HEK293 (cell line): Measurements from ENCODE around the gene CTSE.
A peak's percentile ranks its signal among the peaks of the same experiment; 100 is the strongest.

Experiments used
- CTCF ChIA-PET: fragments of 350-600 bp; formaldehyde crosslinking; extraction: SDS; loops from one replicate; lab custom pipeline; 2021; ENCODE audit warnings: antibody characterized with exemption; lab: Yijun Ruan, JAX
- POLR2A ChIA-PET: fragments of 300-600 bp; formaldehyde crosslinking; extraction: SDS; loops from one replicate; lab custom pipeline; 2020; ENCODE audit warnings: antibody characterized with exemption, inconsistent platforms; lab: Yijun Ruan, JAX
- H3K27ac ChIP-seq: fragments of 200-500 bp; sonication (Bioruptor generic); 2 replicates; pipeline ENCODE4 v1.5.1; 2014; ENCODE audit warnings: low read depth, low read length, control low read depth, inconsistent platforms; ENCODE audit errors: extremely low read depth
- H3K36me3 ChIP-seq, 2 experiments: fragments of 200-500 bp in 1 of 2; sonication (Bioruptor generic) in 1 of 2; 1 replicate in 1 of 2; 2 replicates in 1 of 2; pipeline ENCODE4 v1.5.1; 2014 to 2017; ENCODE audit warnings: inconsistent platforms in 2 of 2, low read length in 2 of 2; ENCODE audit not compliant: control insufficient read depth in 2 of 2, insufficient read depth in 1 of 2
- H3K4me1 ChIP-seq: fragments of 200-500 bp; sonication (Bioruptor generic); 2 replicates; pipeline ENCODE4 v1.5.1; 2014; ENCODE audit warnings: mild to moderate bottlenecking, low read length, inconsistent platforms; ENCODE audit not compliant: control insufficient read depth, insufficient read depth
- H3K4me3 ChIP-seq: 2 replicates; pipeline ENCODE4 v1.5.1; 2011; ENCODE audit warnings: low read depth, mild to moderate bottlenecking, control low read depth, low read length, moderate library complexity
- H3K9me3 ChIP-seq: fragments of 200-500 bp; sonication (Bioruptor generic); 2 replicates; pipeline ENCODE4 v1.5.1; 2014; ENCODE audit warnings: low read depth, low read length, inconsistent platforms; ENCODE audit not compliant: control insufficient read depth, insufficient read depth
- HOXC10 ChIP-seq: sonication (generic); formaldehyde crosslinking; IDR thresholded peaks from 2 replicates; pipeline ENCODE4 v1.8.1; 2023; ENCODE audit warnings: mild to moderate bottlenecking, missing genetic modification reagents
- PRDM1 ChIP-seq: fragments of 450-650 bp; formaldehyde crosslinking; IDR thresholded peaks from 2 replicates; pipeline ENCODE4; 2016; ENCODE audit warnings: missing biosample characterization, missing genetic modification characterization
- SP2 ChIP-seq: fragments of 450-650 bp; formaldehyde crosslinking; IDR thresholded peaks from 2 replicates; pipeline ENCODE4 v1.5.1; 2016; ENCODE audit warnings: missing biosample characterization, missing genetic modification characterization
- TRIM28 ChIP-seq: IDR thresholded peaks from 2 replicates; pipeline ENCODE4 v1.6.1; 2011; ENCODE audit warnings: low read length, control low read depth, borderline replicate concordance
- YY1 ChIP-seq: fragments of 450-650 bp; formaldehyde crosslinking; IDR thresholded peaks from 2 replicates; pipeline ENCODE4 v1.5.1; 2018; ENCODE audit warnings: missing biosample characterization, missing genetic modification characterization
- ZFHX2 ChIP-seq: fragments of 450-650 bp; formaldehyde crosslinking; conservative IDR thresholded peaks from 2 replicates; pipeline ENCODE4 v1.5.1; 2016; ENCODE audit warnings: missing biosample characterization, missing genetic modification characterization
- ZFP37 ChIP-seq: fragments of 450-650 bp; formaldehyde crosslinking; IDR thresholded peaks from 2 replicates; pipeline ENCODE4 v1.5.1; 2016; ENCODE audit warnings: missing biosample characterization, missing genetic modification characterization
- ZNF175 ChIP-seq: fragments of 450-650 bp; formaldehyde crosslinking; IDR thresholded peaks from 2 replicates; pipeline ENCODE4 v1.5.1; 2016; ENCODE audit warnings: missing biosample characterization, missing genetic modification characterization
- ZNF274 ChIP-seq, 2 experiments: fragments of 200-500 bp in 1 of 2; fragments of 450-650 bp in 1 of 2; sonication (Bioruptor generic) in 1 of 2; formaldehyde crosslinking in 1 of 2; IDR thresholded peaks; 2 replicates each; pipeline versions ENCODE4 v1.5.1 to v1.6.1; 2014 to 2016; ENCODE audit warnings: borderline replicate concordance in 1 of 2, inconsistent platforms in 1 of 2, low read length in 1 of 2, missing biosample characterization in 1 of 2, missing genetic modification characterization in 1 of 2
- ZNF433 ChIP-seq: fragments of 450-650 bp; formaldehyde crosslinking; IDR thresholded peaks from 2 replicates; pipeline ENCODE4 v1.5.1; 2016; ENCODE audit warnings: missing biosample characterization, missing genetic modification characterization, low read depth
- ZNF571 ChIP-seq: fragments of 450-650 bp; formaldehyde crosslinking; IDR thresholded peaks from 2 replicates; pipeline ENCODE4 v1.5.0; 2017; ENCODE audit warnings: missing biosample characterization, missing genetic modification characterization
- ZNF610 ChIP-seq: fragments of 450-650 bp; formaldehyde crosslinking; IDR thresholded peaks from 2 replicates; pipeline ENCODE4 v1.5.1; 2016; ENCODE audit warnings: missing biosample characterization, missing genetic modification characterization, borderline replicate concordance
- ZNF626 ChIP-seq: fragments of 450-650 bp; sonication (Bioruptor Pico); formaldehyde crosslinking; IDR thresholded peaks from 2 replicates; pipeline ENCODE4 v1.5.1; 2018; ENCODE audit warnings: missing biosample characterization, missing genetic modification characterization, inconsistent platforms
- ZNF747 ChIP-seq: fragments of 450-650 bp; formaldehyde crosslinking; IDR thresholded peaks from 2 replicates; pipeline ENCODE4 v1.5.1; 2016; ENCODE audit warnings: missing biosample characterization, missing genetic modification characterization
- ZNF777 ChIP-seq: fragments of 450-650 bp; formaldehyde crosslinking; IDR thresholded peaks from 2 replicates; pipeline ENCODE4 v1.5.1; 2017; ENCODE audit warnings: missing biosample characterization, missing genetic modification characterization, borderline replicate concordance
- ZNF843 ChIP-seq: fragments of 450-650 bp; formaldehyde crosslinking; IDR thresholded peaks from 2 replicates; pipeline ENCODE4 v1.5.1; 2016; ENCODE audit warnings: missing biosample characterization, missing genetic modification characterization
- ZXDB ChIP-seq: fragments of 450-650 bp; formaldehyde crosslinking; IDR thresholded peaks from 2 replicates; pipeline ENCODE4 v1.5.1; 2016; ENCODE audit warnings: missing biosample characterization, missing genetic modification characterization
- TF ChIP-seq, protein P1 (sequence below): fragments of 450-650 bp; formaldehyde crosslinking; IDR thresholded peaks from 2 replicates; pipeline ENCODE4 v1.5.1; 2017; ENCODE audit warnings: missing biosample characterization, missing genetic modification characterization
- TF ChIP-seq, protein P2 (sequence below): fragments of 450-650 bp; formaldehyde crosslinking; IDR thresholded peaks from 2 replicates; pipeline ENCODE4 v1.5.1; 2016; ENCODE audit warnings: missing biosample characterization, missing genetic modification characterization
- TF ChIP-seq, protein P3 (sequence below): fragments of 450-650 bp; formaldehyde crosslinking; optimal IDR thresholded peaks from 2 replicates; pipeline ENCODE3; 2016; ENCODE audit warnings: missing biosample characterization, mild to moderate bottlenecking, missing genetic modification characterization
- TF ChIP-seq, protein P4 (sequence below): fragments of 450-650 bp; formaldehyde crosslinking; IDR thresholded peaks from 2 replicates; pipeline ENCODE4 v1.5.1; 2016; ENCODE audit warnings: missing biosample characterization, missing genetic modification characterization, borderline replicate concordance

The CTSE gene

DNA sequence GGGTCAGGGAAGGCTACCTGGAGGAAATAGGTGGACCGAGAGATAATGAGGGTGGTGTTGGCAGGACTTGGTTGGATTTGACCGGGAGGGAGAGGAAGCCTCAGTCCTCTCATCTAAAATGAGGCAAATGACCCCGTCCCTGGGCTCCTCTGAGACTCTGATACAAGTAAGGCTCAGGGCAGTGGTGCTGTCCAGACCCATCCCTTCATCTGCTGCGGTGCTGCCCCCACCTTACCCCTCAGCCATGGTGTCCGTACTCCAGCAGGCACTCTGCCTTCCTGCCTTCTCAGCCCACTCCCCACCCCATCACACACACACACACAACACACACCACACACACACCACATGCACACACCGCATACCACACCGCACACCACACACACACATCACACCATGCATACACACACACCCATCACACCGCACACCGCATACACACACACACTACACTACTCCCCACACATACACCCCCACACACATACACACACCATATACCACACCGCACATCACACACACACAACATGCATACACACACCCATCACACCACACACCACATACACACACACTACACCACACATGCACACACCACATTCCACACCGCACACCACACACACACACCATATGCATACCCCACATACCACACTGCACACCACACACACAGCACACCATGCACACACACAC, 51.1 kb downstream of the CTSE start (continued):
- TF ChIP-seq ZFHX2: peak; percentile 49
- TF ChIP-seq, all 188 proteins: peak for 27

DNA sequence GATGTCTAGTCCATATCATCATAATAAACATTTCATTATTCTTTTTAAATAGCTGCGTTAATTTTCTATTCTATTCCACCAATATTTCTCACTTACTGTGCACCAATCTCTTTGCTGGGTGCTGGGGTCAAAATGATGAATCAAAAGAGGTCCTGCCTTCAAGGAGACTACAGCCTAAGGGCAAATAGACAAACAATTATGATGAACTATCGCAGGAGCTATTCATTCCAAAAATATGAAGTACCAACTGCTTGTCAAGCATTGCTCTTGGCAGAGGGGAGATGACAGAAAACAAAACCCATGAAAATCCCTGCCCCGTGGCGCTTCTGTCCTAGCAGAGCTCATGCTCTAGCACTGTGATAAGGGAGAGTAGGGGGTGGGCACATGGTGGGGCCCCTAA, 51.6 kb downstream of the CTSE start:
- Histone ChIP-seq H3K4me3 (no peak overlapping the region), H3K4me1 (no peaks in the 10 kb centered on the region), H3K27ac (no peak overlapping the region), H3K36me3 (no peaks in the 10 kb centered on the region), H3K9me3 (no peaks in the 10 kb centered on the region)
- POLR2A ChIA-PET: no interaction called here
- TF ChIP-seq HOXC10 (CRISPR knock-in tag) (no peak), ZNF274 (IDR thresholded peaks at IDR 0.05; ENCODE audit: low read length) (no peak), ZNF274 (tag by site-specific recombination; IDR thresholded peaks at IDR 0.05; ENCODE audit: borderline replicate concordance) (no peak), ZNF843 (tag by site-specific recombination) (no peak), ZNF747 (tag by site-specific recombination) (no peak), ZNF610 (tag by site-specific recombination) (no peak), PRDM1 (tag by site-specific recombination) (no peak), ZNF175 (no peak), YY1 (no peak), ZNF626 (tag by site-specific recombination) (no peak), ZNF433 (tag by site-specific recombination) (no peak), ZXDB (tag by site-specific recombination) (no peak), ZNF571 (tag by site-specific recombination) (no peak), SP2 (tag by site-specific recombination) (no peak), ZFP37 (no peak), TRIM28 (no peak), ZNF777 (tag by site-specific recombination) (no peak)
- TF ChIP-seq, protein P1, sequence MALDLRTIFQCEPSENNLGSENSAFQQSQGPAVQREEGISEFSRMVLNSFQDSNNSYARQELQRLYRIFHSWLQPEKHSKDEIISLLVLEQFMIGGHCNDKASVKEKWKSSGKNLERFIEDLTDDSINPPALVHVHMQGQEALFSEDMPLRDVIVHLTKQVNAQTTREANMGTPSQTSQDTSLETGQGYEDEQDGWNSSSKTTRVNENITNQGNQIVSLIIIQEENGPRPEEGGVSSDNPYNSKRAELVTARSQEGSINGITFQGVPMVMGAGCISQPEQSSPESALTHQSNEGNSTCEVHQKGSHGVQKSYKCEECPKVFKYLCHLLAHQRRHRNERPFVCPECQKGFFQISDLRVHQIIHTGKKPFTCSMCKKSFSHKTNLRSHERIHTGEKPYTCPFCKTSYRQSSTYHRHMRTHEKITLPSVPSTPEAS (tag by site-specific recombination): no peak
- TF ChIP-seq, protein P2, sequence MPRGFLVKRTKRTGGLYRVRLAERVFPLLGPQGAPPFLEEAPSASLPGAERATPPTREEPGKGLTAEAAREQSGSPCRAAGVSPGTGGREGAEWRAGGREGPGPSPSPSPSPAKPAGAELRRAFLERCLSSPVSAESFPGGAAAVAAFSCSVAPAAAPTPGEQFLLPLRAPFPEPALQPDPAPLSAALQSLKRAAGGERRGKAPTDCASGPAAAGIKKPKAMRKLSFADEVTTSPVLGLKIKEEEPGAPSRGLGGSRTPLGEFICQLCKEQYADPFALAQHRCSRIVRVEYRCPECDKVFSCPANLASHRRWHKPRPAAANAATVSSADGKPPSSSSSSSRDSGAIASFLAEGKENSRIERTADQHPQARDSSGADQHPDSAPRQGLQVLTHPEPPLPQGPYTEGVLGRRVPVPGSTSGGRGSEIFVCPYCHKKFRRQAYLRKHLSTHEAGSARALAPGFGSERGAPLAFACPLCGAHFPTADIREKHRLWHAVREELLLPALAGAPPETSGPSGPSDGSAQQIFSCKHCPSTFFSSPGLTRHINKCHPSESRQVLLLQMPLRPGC: no peak
- TF ChIP-seq, protein P3, sequence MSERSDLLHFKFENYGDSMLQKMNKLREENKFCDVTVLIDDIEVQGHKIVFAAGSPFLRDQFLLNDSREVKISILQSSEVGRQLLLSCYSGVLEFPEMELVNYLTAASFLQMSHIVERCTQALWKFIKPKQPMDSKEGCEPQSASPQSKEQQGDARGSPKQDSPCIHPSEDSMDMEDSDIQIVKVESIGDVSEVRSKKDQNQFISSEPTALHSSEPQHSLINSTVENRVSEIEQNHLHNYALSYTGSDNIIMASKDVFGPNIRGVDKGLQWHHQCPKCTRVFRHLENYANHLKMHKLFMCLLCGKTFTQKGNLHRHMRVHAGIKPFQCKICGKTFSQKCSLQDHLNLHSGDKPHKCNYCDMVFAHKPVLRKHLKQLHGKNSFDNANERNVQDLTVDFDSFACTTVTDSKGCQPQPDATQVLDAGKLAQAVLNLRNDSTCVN (tag by site-specific recombination): no peak
- TF ChIP-seq, protein P4, sequence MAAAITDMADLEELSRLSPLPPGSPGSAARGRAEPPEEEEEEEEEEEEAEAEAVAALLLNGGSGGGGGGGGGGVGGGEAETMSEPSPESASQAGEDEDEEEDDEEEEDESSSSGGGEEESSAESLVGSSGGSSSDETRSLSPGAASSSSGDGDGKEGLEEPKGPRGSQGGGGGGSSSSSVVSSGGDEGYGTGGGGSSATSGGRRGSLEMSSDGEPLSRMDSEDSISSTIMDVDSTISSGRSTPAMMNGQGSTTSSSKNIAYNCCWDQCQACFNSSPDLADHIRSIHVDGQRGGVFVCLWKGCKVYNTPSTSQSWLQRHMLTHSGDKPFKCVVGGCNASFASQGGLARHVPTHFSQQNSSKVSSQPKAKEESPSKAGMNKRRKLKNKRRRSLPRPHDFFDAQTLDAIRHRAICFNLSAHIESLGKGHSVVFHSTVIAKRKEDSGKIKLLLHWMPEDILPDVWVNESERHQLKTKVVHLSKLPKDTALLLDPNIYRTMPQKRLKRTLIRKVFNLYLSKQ (tag by site-specific recombination): no peak
- CTCF ChIA-PET: interaction anchor here (0.6 to 4.5 kb wide), 5 partner anchors 11 to 261 kb away, joined by 3 to 39 read pairs (median 3); no protein-coding TSS in a partner anchor
